ENCODE data around the gene SIGLEC7. TPM values are rescaled to one million over a fixed set of nuclear protein-coding genes. Genes with fewer than 3 reads are reported as not detected.
A peak's percentile ranks its signal among the peaks of the same experiment; 100 is the strongest.

SIGLEC7 gene
- total and polyA plus RNA-seq, 8 donors, result 0.12 to 3.0 (median 0.23) TPM

- Histone ChIP-seq H3K27me3 (no peaks in the 10 kb centered on the region), H3K9me3 (no peaks in the 10 kb centered on the region), H3K36me3 (no peaks in the 10 kb centered on the region), H3K4me3 (no peak overlapping the region), H3K4me1 (no peaks in the 10 kb centered on the region), H3K27ac (no peak overlapping the region)
- intact Hi-C loops (cut with DNase I), result no loop called here
- no peak for DNase-seq
- no peak for TF ChIP-seq CTCF (IDR thresholded peaks at IDR 0.05)
- ATAC-seq, result no peak
- WGBS, 2 donors, result 79 to 88% methylated on average over 8 of the region's 8 CpGs
- no peak for FAIRE-seq
Measured at GRCh38 chr19:51121257-51121656, 20.8 kb upstream of the SIGLEC7 start.

- WGBS, 2 donors, result 52 to 64% methylated on average over 22 of the region's 22 CpGs
- no peak for TF ChIP-seq CTCF (IDR thresholded peaks at IDR 0.05)
- no peaks in the 10 kb centered on the region for H3K36me3 ChIP-seq
- H3K9me3 ChIP-seq, result no peaks in the 10 kb centered on the region
- DNase-seq (no peak), ATAC-seq (peak in 2 of 4 donors; percentile 29 to 30), FAIRE-seq (no peak)
- intact Hi-C loops (cut with DNase I), result no loop called here
- peak overlapping the region in 2 of 4 donors; percentile 11 to 23 for H3K27ac ChIP-seq
- no peak overlapping the region for H3K4me3 ChIP-seq
- H3K27me3 ChIP-seq, result no peaks in the 10 kb centered on the region
- H3K4me1 ChIP-seq, result no peaks in the 10 kb centered on the region
Measured at GRCh38 chr19:51122112-51122981, 19.8 kb upstream of the SIGLEC7 start.

GRCh38 chr19:51123381-51123800 is 18.7 kb upstream of the SIGLEC7 start:
- TF ChIP-seq CTCF (IDR thresholded peaks at IDR 0.05), result no peak
- Histone ChIP-seq H3K36me3 (no peaks in the 10 kb centered on the region), H3K4me1 (no peaks in the 10 kb centered on the region), H3K27me3 (no peaks in the 10 kb centered on the region), H3K9me3 (no peaks in the 10 kb centered on the region), H3K4me3 (no peak overlapping the region), H3K27ac (peak overlapping the region in 1 of 4 donors; percentile 23)
- intact Hi-C loops (cut with DNase I), result no loop called here
- ATAC-seq (no peak), FAIRE-seq (no peak), DNase-seq (peak in 1 of 6 donors; percentile 39)
- WGBS, 2 donors, result 45 to 52% methylated on average over 6 of the region's 6 CpGs

GRCh38 chr19:51123802-51124201 is 18.3 kb upstream of the SIGLEC7 start:
- Histone ChIP-seq H3K4me3 (no peak overlapping the region), H3K27ac (peak overlapping the region in 2 of 4 donors; percentile 8 to 12), H3K4me1 (no peaks in the 10 kb centered on the region), H3K36me3 (no peaks in the 10 kb centered on the region), H3K9me3 (no peaks in the 10 kb centered on the region), H3K27me3 (no peaks in the 10 kb centered on the region)
- ATAC-seq (no peak), DNase-seq (no peak), FAIRE-seq (no peak)
- TF ChIP-seq CTCF (IDR thresholded peaks at IDR 0.05), result no peak
- intact Hi-C loops (cut with DNase I), result no loop called here
- 52 to 66% methylated on average over 9 of the region's 9 CpGs for WGBS, 2 donors

- H3K27ac ChIP-seq, result peak overlapping the region in 2 of 4 donors; percentile 8 to 12
- DNase-seq (no peak), FAIRE-seq (no peak), ATAC-seq (no peak)
- no peaks in the 10 kb centered on the region for H3K27me3 ChIP-seq
- 56 to 59% methylated on average over 9 of the region's 9 CpGs for WGBS, 2 donors
- no peaks in the 10 kb centered on the region for H3K4me1 ChIP-seq
- no peaks in the 10 kb centered on the region for H3K36me3 ChIP-seq
- no peaks in the 10 kb centered on the region for H3K9me3 ChIP-seq
- TF ChIP-seq CTCF (IDR thresholded peaks at IDR 0.05), result no peak
- intact Hi-C loops (cut with DNase I), result no loop called here
- no peak overlapping the region for H3K4me3 ChIP-seq
Measured at GRCh38 chr19:51124216-51124615, 17.9 kb upstream of the SIGLEC7 start.
